Liver (tissue), 9 donors: ENCODE measurements around the gene ATG2B. TPM values are rescaled to one million over a fixed set of nuclear protein-coding genes. Genes with fewer than 3 reads are reported as not detected.

Experiments
- DNase-seq: peaks from one replicate; pipeline ENCODE4 v3.0.0-alpha.2; 2017; ENCODE audit warnings: low spot score
- H3K27ac ChIP-seq, 2 donors: one replicate each; pipeline ENCODE4 v1.7.0; 2013; ENCODE audit warnings: inconsistent platforms in 2 of 2, low read length in 2 of 2, control low read depth in 1 of 2, low read depth in 1 of 2, mild to moderate bottlenecking in 1 of 2
- H3K27me3 ChIP-seq, 4 donors: one replicate each; pipeline versions ENCODE4 v1.6.1 to v1.7.0; 2013; ENCODE audit warnings: low read length in 3 of 4, inconsistent platforms in 1 of 4, mild to moderate bottlenecking in 1 of 4, moderate library complexity in 1 of 4; ENCODE audit not compliant: control insufficient read depth in 4 of 4, insufficient read depth in 4 of 4
- H3K36me3 ChIP-seq, 4 donors: one replicate each; pipeline versions ENCODE4 v1.6.1 to v1.7.0; 2013; ENCODE audit warnings: low read length in 3 of 4, mild to moderate bottlenecking in 3 of 4, low read depth in 1 of 4, moderate library complexity in 1 of 4; ENCODE audit not compliant: control insufficient read depth in 4 of 4, insufficient read depth in 3 of 4
- H3K4me1 ChIP-seq, 4 donors: one replicate each; pipeline versions ENCODE4 v1.6.1 to v1.7.0; 2013; ENCODE audit warnings: low read length in 3 of 4, mild to moderate bottlenecking in 3 of 4, moderate library complexity in 1 of 4; ENCODE audit not compliant: control insufficient read depth in 4 of 4, insufficient read depth in 4 of 4
- H3K4me3 ChIP-seq, 3 donors: one replicate each; pipeline versions ENCODE4 v1.6.1 to v1.7.0; 2013; ENCODE audit warnings: low read length in 3 of 3, control low read depth in 1 of 3, low read depth in 1 of 3, mild to moderate bottlenecking in 1 of 3
- H3K9ac ChIP-seq, 2 donors: one replicate each; pipeline ENCODE4 v1.7.0; 2013; ENCODE audit warnings: low read length in 2 of 2, mild to moderate bottlenecking in 2 of 2, moderate library complexity in 2 of 2, control low read depth in 1 of 2, low read depth in 1 of 2
- H3K9me3 ChIP-seq, 4 donors: one replicate each; pipeline versions ENCODE4 v1.6.1 to v1.7.0; 2013; ENCODE audit warnings: low read length in 3 of 4; ENCODE audit not compliant: control insufficient read depth in 4 of 4
- EGR1 ChIP-seq, 2 donors: IDR thresholded peaks; 2 replicates each; pipeline ENCODE4 v1.6.1; 2016 to 2018; ENCODE audit warnings: antibody characterized with exemption in 2 of 2, low read depth in 2 of 2
- FOXA1 ChIP-seq: IDR thresholded peaks from 2 replicates; pipeline ENCODE4 v1.6.1; 2016; ENCODE audit warnings: antibody characterized with exemption
- FOXA2 ChIP-seq: IDR thresholded peaks from 2 replicates; pipeline ENCODE4 v1.6.1; 2016; ENCODE audit warnings: antibody characterized with exemption
- GABPA ChIP-seq, 2 donors: IDR thresholded peaks in 1 of 2; conservative IDR thresholded peaks in 1 of 2; 2 replicates each; pipeline ENCODE4 v1.6.1; 2016; ENCODE audit warnings: antibody characterized with exemption in 2 of 2, mild to moderate bottlenecking in 1 of 2, moderate library complexity in 1 of 2
- HNF4A ChIP-seq, 2 donors: conservative IDR thresholded peaks; 2 replicates each; pipeline ENCODE4 v1.6.1; 2016; ENCODE audit warnings: antibody characterized with exemption in 2 of 2, mild to moderate bottlenecking in 2 of 2
- HNF4G ChIP-seq: IDR thresholded peaks from 2 replicates; pipeline ENCODE4 v1.6.1; 2016; ENCODE audit warnings: antibody characterized with exemption
- JUND ChIP-seq, 2 donors: IDR thresholded peaks; 2 replicates each; pipeline ENCODE4 v1.6.1; 2016; ENCODE audit warnings: antibody characterized with exemption in 2 of 2
- NR2F2 ChIP-seq: IDR thresholded peaks from 2 replicates; pipeline ENCODE4 v1.6.1; 2016; ENCODE audit warnings: antibody characterized with exemption
- RAD21 ChIP-seq, 2 donors: IDR thresholded peaks; 2 replicates each; pipeline ENCODE4 v1.6.1; 2016; ENCODE audit warnings: antibody characterized with exemption in 2 of 2, mild to moderate bottlenecking in 2 of 2
- RXRA ChIP-seq, 2 donors: IDR thresholded peaks; 2 replicates each; pipeline ENCODE4 v1.6.1; 2017 to 2018; ENCODE audit warnings: antibody characterized with exemption in 2 of 2, mild to moderate bottlenecking in 1 of 2
- SP1 ChIP-seq: IDR thresholded peaks from 2 replicates; pipeline ENCODE4 v1.6.1; 2018; ENCODE audit warnings: antibody characterized with exemption, mild to moderate bottlenecking
- TAF1 ChIP-seq: conservative IDR thresholded peaks from 2 replicates; pipeline ENCODE4 v1.6.1; 2016; ENCODE audit warnings: antibody characterized with exemption, mild to moderate bottlenecking
- YY1 ChIP-seq: IDR thresholded peaks from 2 replicates; pipeline ENCODE4 v1.6.1; 2016; ENCODE audit warnings: antibody characterized with exemption, mild to moderate bottlenecking
- WGBS: extraction: QIAGEN DNeasy Blood & Tissue Kit; methylation state at CpG from one replicate; pipeline ENCODE4 v1.1.7; 2013; 5-methylcytosine and 5-hydroxymethylcytosine counted together
- polyA plus RNA-seq, 2 donors: library from polyadenylated mRNA; stranded (reverse) in 1 of 2; unstranded in 1 of 2; fragments of 200-250 nt in 1 of 2; fragments of >200 nt in 1 of 2; fragmentation: Nextera tagmentation in 1 of 2; extraction: Ambion mirVana in 1 of 2; gene quantifications; one replicate each; pipeline versions ENCODE4 v1.2.1 to v1.2.3, GENCODE V29; 2013 to 2015
- total RNA-seq, 2 donors: library from RNA; depleted of rRNA; stranded (reverse); fragments of >200 nt; gene quantifications; one replicate each; pipeline ENCODE4 v1.2.3, GENCODE V29; 2014
- TF ChIP-seq, protein P1 (sequence below): IDR thresholded peaks from 2 replicates; pipeline ENCODE4 v1.6.1; 2016; ENCODE audit warnings: antibody characterized with exemption
- TF ChIP-seq, protein P2 (sequence below): IDR thresholded peaks from 2 replicates; pipeline ENCODE4 v1.6.1; 2016; ENCODE audit warnings: antibody characterized with exemption
- TF ChIP-seq, protein P3 (sequence below): IDR thresholded peaks from 2 replicates; pipeline ENCODE4 v1.6.1; 2016; ENCODE audit warnings: antibody characterized with exemption, mild to moderate bottlenecking
- TF ChIP-seq, protein P4 (sequence below): fragments of 150-350 bp; IDR thresholded peaks from 2 replicates; pipeline ENCODE4 v1.5.1; 2017; ENCODE audit warnings: improper control_type of control experiment, low read depth, low read length; ENCODE audit not compliant: missing input control
- TF ChIP-seq, protein P5 (sequence below): IDR thresholded peaks from 2 replicates; pipeline ENCODE4 v1.6.1; 2016; ENCODE audit warnings: antibody characterized with exemption
- donor health status: healthy.
- donor health status: healthy.
- donor health status: healthy.
- donor health status: healthy.
- donor health status: healthy.

Gene ATG2B
- total and polyA plus RNA-seq, 4 donors: 4.7 to 36.0 (median 20.5) TPM

DNA sequence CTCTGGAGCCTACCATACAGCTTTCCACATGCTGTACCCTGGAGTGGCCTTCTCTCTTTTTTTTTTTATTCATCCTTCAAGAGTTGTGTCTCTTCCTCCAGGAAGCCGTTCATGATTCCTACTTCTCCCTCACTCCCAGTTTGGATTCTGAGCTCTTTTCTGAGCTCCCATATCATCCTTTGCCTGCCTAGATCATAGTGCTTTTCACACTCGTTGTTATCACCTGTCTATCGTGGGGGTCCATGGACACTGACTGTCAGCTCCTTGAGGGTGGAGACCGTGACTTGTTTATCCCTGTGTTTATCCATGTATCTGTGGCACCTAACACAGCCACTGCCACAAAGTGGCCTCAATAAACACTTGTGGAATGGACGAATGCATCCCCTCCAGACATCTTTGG, 35.8 kb upstream of the ATG2B start:
- no peak overlapping the region for H3K4me3 ChIP-seq
- H3K27ac ChIP-seq: no peak overlapping the region
- no peaks in the 10 kb centered on the region for H3K4me1 ChIP-seq
- no peak for DNase-seq
- TF ChIP-seq RXRA (IDR thresholded peaks at IDR 0.05) (no peak), SP1 (no peak), RAD21 (IDR thresholded peaks at IDR 0.05) (no peak), NR2F2 (no peak), JUND (IDR thresholded peaks at IDR 0.05) (no peak), YY1 (no peak), EGR1 (IDR thresholded peaks at IDR 0.05; ENCODE audit: low read depth in 2 of 2) (no peak)
- TF ChIP-seq, protein P1, sequence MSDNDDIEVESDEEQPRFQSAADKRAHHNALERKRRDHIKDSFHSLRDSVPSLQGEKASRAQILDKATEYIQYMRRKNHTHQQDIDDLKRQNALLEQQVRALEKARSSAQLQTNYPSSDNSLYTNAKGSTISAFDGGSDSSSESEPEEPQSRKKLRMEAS: no peak
- TF ChIP-seq, protein P2, sequence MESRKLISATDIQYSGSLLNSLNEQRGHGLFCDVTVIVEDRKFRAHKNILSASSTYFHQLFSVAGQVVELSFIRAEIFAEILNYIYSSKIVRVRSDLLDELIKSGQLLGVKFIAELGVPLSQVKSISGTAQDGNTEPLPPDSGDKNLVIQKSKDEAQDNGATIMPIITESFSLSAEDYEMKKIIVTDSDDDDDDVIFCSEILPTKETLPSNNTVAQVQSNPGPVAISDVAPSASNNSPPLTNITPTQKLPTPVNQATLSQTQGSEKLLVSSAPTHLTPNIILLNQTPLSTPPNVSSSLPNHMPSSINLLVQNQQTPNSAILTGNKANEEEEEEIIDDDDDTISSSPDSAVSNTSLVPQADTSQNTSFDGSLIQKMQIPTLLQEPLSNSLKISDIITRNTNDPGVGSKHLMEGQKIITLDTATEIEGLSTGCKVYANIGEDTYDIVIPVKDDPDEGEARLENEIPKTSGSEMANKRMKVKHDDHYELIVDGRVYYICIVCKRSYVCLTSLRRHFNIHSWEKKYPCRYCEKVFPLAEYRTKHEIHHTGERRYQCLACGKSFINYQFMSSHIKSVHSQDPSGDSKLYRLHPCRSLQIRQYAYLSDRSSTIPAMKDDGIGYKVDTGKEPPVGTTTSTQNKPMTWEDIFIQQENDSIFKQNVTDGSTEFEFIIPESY: no peak
- TF ChIP-seq, protein P3, sequence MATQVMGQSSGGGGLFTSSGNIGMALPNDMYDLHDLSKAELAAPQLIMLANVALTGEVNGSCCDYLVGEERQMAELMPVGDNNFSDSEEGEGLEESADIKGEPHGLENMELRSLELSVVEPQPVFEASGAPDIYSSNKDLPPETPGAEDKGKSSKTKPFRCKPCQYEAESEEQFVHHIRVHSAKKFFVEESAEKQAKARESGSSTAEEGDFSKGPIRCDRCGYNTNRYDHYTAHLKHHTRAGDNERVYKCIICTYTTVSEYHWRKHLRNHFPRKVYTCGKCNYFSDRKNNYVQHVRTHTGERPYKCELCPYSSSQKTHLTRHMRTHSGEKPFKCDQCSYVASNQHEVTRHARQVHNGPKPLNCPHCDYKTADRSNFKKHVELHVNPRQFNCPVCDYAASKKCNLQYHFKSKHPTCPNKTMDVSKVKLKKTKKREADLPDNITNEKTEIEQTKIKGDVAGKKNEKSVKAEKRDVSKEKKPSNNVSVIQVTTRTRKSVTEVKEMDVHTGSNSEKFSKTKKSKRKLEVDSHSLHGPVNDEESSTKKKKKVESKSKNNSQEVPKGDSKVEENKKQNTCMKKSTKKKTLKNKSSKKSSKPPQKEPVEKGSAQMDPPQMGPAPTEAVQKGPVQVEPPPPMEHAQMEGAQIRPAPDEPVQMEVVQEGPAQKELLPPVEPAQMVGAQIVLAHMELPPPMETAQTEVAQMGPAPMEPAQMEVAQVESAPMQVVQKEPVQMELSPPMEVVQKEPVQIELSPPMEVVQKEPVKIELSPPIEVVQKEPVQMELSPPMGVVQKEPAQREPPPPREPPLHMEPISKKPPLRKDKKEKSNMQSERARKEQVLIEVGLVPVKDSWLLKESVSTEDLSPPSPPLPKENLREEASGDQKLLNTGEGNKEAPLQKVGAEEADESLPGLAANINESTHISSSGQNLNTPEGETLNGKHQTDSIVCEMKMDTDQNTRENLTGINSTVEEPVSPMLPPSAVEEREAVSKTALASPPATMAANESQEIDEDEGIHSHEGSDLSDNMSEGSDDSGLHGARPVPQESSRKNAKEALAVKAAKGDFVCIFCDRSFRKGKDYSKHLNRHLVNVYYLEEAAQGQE: no peak
- no peaks in the 10 kb centered on the region for H3K27me3 ChIP-seq
- 89% methylated on average over 5 of the region's 5 CpGs for WGBS
- H3K9me3 ChIP-seq: no peaks in the 10 kb centered on the region
- no peak overlapping the region for H3K9ac ChIP-seq
- H3K36me3 ChIP-seq: no peaks in the 10 kb centered on the region

DNA sequence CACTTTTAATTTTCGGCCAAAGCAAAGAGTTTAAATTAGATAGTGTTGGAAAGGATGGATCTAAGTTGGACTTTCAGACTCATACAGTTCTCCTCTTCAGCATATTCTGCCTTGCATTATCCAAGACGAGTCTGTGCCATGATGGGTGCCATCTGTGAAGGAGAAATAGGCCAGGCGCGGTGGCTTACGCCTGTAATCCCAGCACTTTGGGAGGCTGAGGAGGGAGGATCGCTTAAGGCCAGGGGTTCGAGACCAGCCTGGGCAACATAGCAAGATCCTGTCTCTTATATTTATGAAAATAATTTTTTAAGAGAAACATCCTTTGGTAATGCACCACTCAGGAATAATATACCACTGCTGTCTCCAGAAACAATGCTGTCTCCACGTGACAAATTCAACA, 35.3 kb upstream of the ATG2B start:
- Histone ChIP-seq H3K27me3 (no peaks in the 10 kb centered on the region), H3K27ac (no peak overlapping the region), H3K4me1 (no peaks in the 10 kb centered on the region), H3K4me3 (no peak overlapping the region), H3K9me3 (no peaks in the 10 kb centered on the region), H3K36me3 (no peaks in the 10 kb centered on the region), H3K9ac (no peak overlapping the region)
- 97% methylated on average over 8 of the region's 8 CpGs for WGBS
- TF ChIP-seq, protein P4, sequence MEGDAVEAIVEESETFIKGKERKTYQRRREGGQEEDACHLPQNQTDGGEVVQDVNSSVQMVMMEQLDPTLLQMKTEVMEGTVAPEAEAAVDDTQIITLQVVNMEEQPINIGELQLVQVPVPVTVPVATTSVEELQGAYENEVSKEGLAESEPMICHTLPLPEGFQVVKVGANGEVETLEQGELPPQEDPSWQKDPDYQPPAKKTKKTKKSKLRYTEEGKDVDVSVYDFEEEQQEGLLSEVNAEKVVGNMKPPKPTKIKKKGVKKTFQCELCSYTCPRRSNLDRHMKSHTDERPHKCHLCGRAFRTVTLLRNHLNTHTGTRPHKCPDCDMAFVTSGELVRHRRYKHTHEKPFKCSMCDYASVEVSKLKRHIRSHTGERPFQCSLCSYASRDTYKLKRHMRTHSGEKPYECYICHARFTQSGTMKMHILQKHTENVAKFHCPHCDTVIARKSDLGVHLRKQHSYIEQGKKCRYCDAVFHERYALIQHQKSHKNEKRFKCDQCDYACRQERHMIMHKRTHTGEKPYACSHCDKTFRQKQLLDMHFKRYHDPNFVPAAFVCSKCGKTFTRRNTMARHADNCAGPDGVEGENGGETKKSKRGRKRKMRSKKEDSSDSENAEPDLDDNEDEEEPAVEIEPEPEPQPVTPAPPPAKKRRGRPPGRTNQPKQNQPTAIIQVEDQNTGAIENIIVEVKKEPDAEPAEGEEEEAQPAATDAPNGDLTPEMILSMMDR: no peak
- TF ChIP-seq JUND (IDR thresholded peaks at IDR 0.05) (no peak), FOXA2 (no peak), FOXA1 (no peak), HNF4G (no peak), GABPA (IDR thresholded peaks at IDR 0.05 in 1 of 2, conservative IDR thresholded peaks at IDR 0.05 in 1 of 2) (no peak), SP1 (no peak), TAF1 (no peak), RAD21 (IDR thresholded peaks at IDR 0.05) (no peak), NR2F2 (no peak), RXRA (IDR thresholded peaks at IDR 0.05) (no peak), YY1 (no peak), EGR1 (IDR thresholded peaks at IDR 0.05; ENCODE audit: low read depth in 2 of 2) (no peak), HNF4A (conservative IDR thresholded peaks at IDR 0.05) (no peak)
- TF ChIP-seq, protein P2: no peak
- TF ChIP-seq, protein P5, sequence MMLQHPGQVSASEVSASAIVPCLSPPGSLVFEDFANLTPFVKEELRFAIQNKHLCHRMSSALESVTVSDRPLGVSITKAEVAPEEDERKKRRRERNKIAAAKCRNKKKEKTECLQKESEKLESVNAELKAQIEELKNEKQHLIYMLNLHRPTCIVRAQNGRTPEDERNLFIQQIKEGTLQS: no peak
- TF ChIP-seq, protein P3: no peak
- TF ChIP-seq, protein P1: no peak
- DNase-seq: no peak
